CD4-positive, CD25-positive, alpha-beta regulatory T cell (primary cell): Measurements from ENCODE around the gene ZFP36L1. TPM values are rescaled to one million over a fixed set of nuclear protein-coding genes. Genes with fewer than 3 reads are reported as not detected.

Experiments
- ATAC-seq, 2 donors: fragments of 150-1000 bp; cut with Tn5 transposase; one replicate each; pipeline ENCODE4 v1.10.0; 2021; ENCODE audit warnings: low read depth in 2 of 2, moderate number of reproducible peaks in 2 of 2, moderate library complexity in 1 of 2
- DNase-seq, 3 donors: peaks; one replicate each; pipeline versions ENCODE4 v3.0.0 to v3.0.0-alpha.2; 2012 to 2022; ENCODE audit warnings: mixed read lengths in 1 of 3
- H3K27ac ChIP-seq: one replicate; pipeline ENCODE4 v1.7.0; 2013; ENCODE audit warnings: mild to moderate bottlenecking, low read length; ENCODE audit not compliant: insufficient read depth, poor library complexity, severe bottlenecking
- H3K27me3 ChIP-seq: one replicate; pipeline ENCODE4 v1.7.0; 2013; ENCODE audit warnings: low read length; ENCODE audit not compliant: control insufficient read depth, insufficient read depth
- H3K36me3 ChIP-seq: one replicate; pipeline ENCODE4 v1.7.0; 2013; ENCODE audit warnings: mild to moderate bottlenecking, low read length, moderate library complexity; ENCODE audit not compliant: control insufficient read depth, insufficient read depth
- H3K4me1 ChIP-seq: 2 replicates; pipeline ENCODE4 v1.7.0; 2013; ENCODE audit warnings: mild to moderate bottlenecking, low read length; ENCODE audit not compliant: insufficient read depth, control insufficient read depth, poor library complexity, severe bottlenecking
- H3K4me3 ChIP-seq: one replicate; pipeline ENCODE4 v1.7.0; 2013; ENCODE audit warnings: low read depth, mild to moderate bottlenecking, low read length, moderate library complexity
- H3K9me3 ChIP-seq, 2 experiments: 1 replicate in 1 of 2; 2 replicates in 1 of 2; pipeline ENCODE4 v1.7.0; 2013; ENCODE audit warnings: low read length in 2 of 2, mild to moderate bottlenecking in 1 of 2, moderate library complexity in 1 of 2; ENCODE audit not compliant: control insufficient read depth in 2 of 2
- H3K27ac Mint-ChIP-seq, 3 donors: one replicate each; pipeline ENCODE4 v1.8.0; 2020 to 2022; ENCODE audit warnings: mild to moderate bottlenecking in 3 of 3, mixed read lengths in 3 of 3, moderate library complexity in 2 of 3
- H3K27me3 Mint-ChIP-seq: one replicate; pipeline ENCODE4 v1.8.0; 2022; ENCODE audit warnings: mild to moderate bottlenecking, mixed read lengths
- H3K36me3 Mint-ChIP-seq: one replicate; pipeline ENCODE4 v1.8.0; 2020; ENCODE audit warnings: mixed read lengths
- H3K4me1 Mint-ChIP-seq, 4 donors: one replicate each; pipeline ENCODE4 v1.8.0; 2020 to 2022; ENCODE audit warnings: mixed read lengths in 4 of 4, mild to moderate bottlenecking in 1 of 4
- H3K4me3 Mint-ChIP-seq, 4 donors: one replicate each; pipeline ENCODE4 v1.8.0; 2020 to 2022; ENCODE audit warnings: mild to moderate bottlenecking in 4 of 4, mixed read lengths in 4 of 4, moderate library complexity in 3 of 4
- H3K9me3 Mint-ChIP-seq, 7 donors: one replicate each; pipeline ENCODE4 v1.8.0; 2020 to 2022; ENCODE audit warnings: mixed read lengths in 7 of 7, mild to moderate bottlenecking in 3 of 7, moderate library complexity in 2 of 7
- polyA plus RNA-seq, 4 donors: library from polyadenylated mRNA; unstranded; fragments of 300-500 nt; fragmentation: Illumina TruSeq; gene quantifications; one replicate each; pipeline ENCODE4 v1.2.3, GENCODE V29; 2021
- total RNA-seq: library from RNA; stranded (reverse); gene quantifications from one replicate; pipeline ENCODE4 v1.2.3, GENCODE V29; 2022

The ZFP36L1 gene
- total and polyA plus RNA-seq, 5 donors from 2014 or later: 78.5 to 200 (median 114) TPM

DNA sequence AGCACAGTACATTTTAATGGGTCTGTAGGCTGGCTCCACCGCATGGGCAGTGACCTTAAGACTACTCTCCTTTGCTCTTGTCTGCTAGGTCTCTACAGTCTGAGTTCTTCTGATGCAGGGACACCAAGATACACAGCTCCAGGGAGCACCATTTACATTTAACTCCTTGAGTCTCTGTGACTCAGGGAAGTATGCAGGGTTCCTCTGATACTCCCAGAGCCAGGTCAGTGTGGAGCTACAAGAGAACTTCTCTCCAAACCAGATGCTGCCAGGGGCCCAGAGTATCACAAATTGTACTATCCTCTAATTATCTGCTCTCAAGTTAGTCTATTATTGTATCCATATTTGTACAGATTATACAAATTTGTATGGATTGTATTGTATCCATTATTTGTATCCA is 15.2 kb downstream of the ZFP36L1 start:
- peaks cover 89% of the 10 kb centered on the region for H3K4me1 ChIP-seq
- Mint-ChIP-seq H3K27ac (peak overlapping the region; percentile 80 to 99 (median 89)), H3K4me3 (peak overlapping the region in 3 of 4 donors; percentile 84 to 98 (median 91)), H3K9me3 (peaks cover 0 to 2% (median 0%) of the 10 kb centered on the region in 7 donors), H3K36me3 (no peaks in the 10 kb centered on the region), H3K4me1 (peaks cover 38 to 96% (median 70%) of the 10 kb centered on the region in 4 donors), H3K27me3 (no peaks in the 10 kb centered on the region)
- peak overlapping the region; percentile 88 for H3K4me3 ChIP-seq
- H3K27me3 ChIP-seq: no peaks in the 10 kb centered on the region
- peak overlapping the region; percentile 99 for H3K27ac ChIP-seq
- no peak for ATAC-seq
- no peak for DNase-seq
- no peaks in the 10 kb centered on the region for H3K36me3 ChIP-seq
- no peaks in the 10 kb centered on the region for H3K9me3 ChIP-seq

DNA sequence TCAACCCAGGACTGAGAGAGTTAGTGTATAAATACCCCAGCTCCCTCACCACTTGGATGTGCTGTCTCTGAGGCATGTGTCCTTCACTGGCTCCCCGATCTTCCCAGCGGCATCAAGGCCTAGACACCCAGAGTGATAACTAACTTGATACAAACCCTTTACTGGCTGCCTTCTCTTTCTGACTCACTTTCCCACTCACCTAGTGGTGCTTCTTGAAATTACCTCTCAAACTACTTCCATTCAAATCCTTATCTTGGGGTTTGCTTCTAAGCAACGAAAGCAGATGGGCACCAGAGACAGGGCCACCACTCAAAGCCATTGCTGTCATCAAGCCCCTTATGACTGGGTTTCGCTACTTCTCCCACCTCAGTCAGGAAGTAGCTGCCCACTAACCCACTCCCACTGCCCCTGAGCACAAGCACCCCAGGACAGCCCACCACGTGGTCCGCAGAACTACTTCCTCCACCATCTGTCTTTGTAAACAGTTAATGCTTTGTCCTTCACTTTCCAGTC is 17.2 kb downstream of the ZFP36L1 start:
- Histone ChIP-seq H3K36me3 (no peaks in the 10 kb centered on the region), H3K4me3 (peak overlapping the region; percentile 3), H3K27ac (no peak overlapping the region), H3K9me3 (no peaks in the 10 kb centered on the region), H3K4me1 (peaks cover 89% of the 10 kb centered on the region), H3K27me3 (no peaks in the 10 kb centered on the region)
- Mint-ChIP-seq H3K4me1 (peaks cover 44 to 95% (median 67%) of the 10 kb centered on the region in 4 donors), H3K9me3 (peaks cover 0 to 2% (median 0%) of the 10 kb centered on the region in 7 donors), H3K36me3 (no peaks in the 10 kb centered on the region), H3K4me3 (peak overlapping the region in 3 of 4 donors; percentile 31 to 54 (median 39)), H3K27ac (peak overlapping the region in 2 of 3 donors; percentile 84 to 89), H3K27me3 (no peaks in the 10 kb centered on the region)
- ATAC-seq (no peak), DNase-seq (peak in 1 of 3 donors; percentile 50)

DNA sequence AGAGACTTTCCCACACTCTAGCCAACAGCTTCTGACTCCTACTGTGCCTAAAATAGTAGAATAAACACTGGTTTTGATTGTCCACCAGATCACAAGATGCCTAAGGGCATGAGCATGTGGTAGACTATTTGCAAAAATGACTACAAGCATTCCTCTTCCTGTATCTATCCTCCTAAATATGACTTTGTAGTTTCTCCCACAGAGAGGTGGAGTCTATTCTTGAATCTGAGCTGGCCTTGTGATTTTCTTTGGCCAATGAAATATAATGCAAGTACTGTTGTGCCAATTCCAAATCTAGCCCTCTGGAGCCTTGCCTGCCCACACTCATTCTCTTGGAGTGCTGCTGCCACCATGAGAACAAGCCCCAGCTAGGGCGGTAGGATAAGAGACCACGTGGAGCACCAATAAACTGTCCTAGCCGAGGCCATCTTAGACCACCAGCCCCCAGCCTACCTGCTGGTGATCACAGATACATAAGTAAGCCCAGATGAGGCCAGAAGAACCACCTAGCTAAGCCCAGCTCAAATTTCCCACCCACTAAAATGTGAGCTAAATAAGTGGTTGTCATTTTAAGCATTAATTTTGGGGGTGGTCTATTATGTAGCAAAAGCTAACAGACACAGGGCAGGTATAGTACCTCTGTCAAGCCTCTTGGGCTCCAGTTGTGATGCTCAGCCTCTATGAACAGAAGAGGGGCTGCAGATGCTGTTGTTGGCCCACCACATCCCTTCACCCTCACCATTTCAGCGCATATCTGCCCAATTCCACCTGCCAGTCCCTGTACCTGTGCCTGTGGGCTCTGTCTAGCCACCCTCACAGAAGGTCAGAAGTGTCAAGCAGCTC is 17.9 kb downstream of the ZFP36L1 start:
- peak overlapping the region; percentile 23 for H3K4me3 ChIP-seq

DNA sequence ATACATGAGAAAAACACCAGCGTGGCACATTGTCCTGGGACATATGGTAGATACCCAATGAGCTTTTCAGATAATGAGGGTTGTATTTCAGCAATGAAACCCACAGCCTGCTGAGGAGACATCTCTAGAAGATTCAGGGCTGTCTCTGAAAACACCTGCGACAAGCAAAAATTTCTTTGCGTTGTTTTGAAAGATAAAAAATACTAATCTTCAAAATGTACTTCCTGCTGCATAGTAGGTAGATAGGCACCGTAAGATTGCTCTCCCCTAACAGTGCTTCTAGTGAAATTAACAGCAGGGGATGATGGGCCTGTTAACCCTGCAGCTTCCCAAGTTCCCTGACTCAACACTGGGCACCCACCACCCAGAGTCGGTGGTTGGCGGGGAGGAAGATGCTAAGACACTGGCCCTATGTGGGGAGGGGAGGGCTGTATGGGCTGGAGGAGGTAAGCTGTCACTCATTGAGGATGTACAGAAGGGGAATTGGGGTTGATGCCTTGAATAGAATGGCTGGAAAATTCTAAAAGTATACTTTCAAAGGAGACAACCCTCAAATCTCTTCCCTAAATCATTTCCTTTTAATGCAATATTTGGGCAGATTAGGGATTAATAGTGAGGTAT is 20.0 kb downstream of the ZFP36L1 start:
- Mint-ChIP-seq H3K27me3 (no peaks in the 10 kb centered on the region), H3K9me3 (peaks cover 0 to 2% (median 0%) of the 10 kb centered on the region in 7 donors), H3K27ac (peak overlapping the region; percentile 86 to 100 (median 97)), H3K4me1 (peaks cover 29 to 82% (median 51%) of the 10 kb centered on the region in 4 donors), H3K4me3 (peak overlapping the region; percentile 56 to 81 (median 77)), H3K36me3 (no peaks in the 10 kb centered on the region)
- Histone ChIP-seq H3K27me3 (no peaks in the 10 kb centered on the region), H3K27ac (peak overlapping the region; percentile 82), H3K9me3 (no peaks in the 10 kb centered on the region), H3K4me1 (peaks cover 67% of the 10 kb centered on the region), H3K4me3 (peak overlapping the region; percentile 52), H3K36me3 (no peaks in the 10 kb centered on the region)
- ATAC-seq: peak; percentile 72 to 77
- DNase-seq: peak in 2 of 3 donors; percentile 60 to 68

More for the DNA sequence above, 17.9 kb downstream of the ZFP36L1 start:
- H3K27ac Mint-ChIP-seq: peak overlapping the region in 2 of 3 donors; percentile 84 to 89
- H3K4me1 ChIP-seq: peaks cover 87% of the 10 kb centered on the region
- no peaks in the 10 kb centered on the region for H3K27me3 ChIP-seq
- no peak for DNase-seq
- no peak for ATAC-seq
- peaks cover 42 to 95% (median 67%) of the 10 kb centered on the region in 4 donors for H3K4me1 Mint-ChIP-seq
- no peaks in the 10 kb centered on the region for H3K9me3 ChIP-seq
- H3K27ac ChIP-seq: no peak overlapping the region
- peak overlapping the region in 3 of 4 donors; percentile 39 to 54 (median 44) for H3K4me3 Mint-ChIP-seq
- H3K36me3 ChIP-seq: no peaks in the 10 kb centered on the region
- H3K36me3 Mint-ChIP-seq: no peaks in the 10 kb centered on the region
- no peaks in the 10 kb centered on the region for H3K27me3 Mint-ChIP-seq
- peaks cover 0 to 2% (median 0%) of the 10 kb centered on the region in 7 donors for H3K9me3 Mint-ChIP-seq

DNA sequence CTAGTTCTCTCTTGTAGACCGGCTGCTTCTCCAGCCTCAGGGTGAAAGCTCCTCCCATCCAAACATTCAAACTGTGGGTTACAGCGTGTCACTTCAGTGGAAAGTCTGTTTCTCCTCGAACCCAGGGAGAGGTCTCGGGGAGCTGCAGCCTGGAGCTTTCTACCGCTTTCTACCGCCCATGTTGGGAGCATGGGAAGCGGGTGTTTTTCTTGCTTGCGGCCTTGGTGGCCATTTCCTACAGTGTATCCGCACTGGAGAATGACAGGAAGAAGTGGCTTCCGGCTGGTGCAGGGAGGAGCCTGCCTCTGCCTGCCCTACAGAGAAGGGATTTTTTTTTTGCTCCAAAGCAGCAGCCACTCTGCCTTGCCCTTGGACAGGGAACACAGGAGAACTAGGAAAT is 21.2 kb downstream of the ZFP36L1 start:
- Histone ChIP-seq H3K4me3 (peak overlapping the region; percentile 29), H3K27ac (peak overlapping the region; percentile 82), H3K36me3 (no peaks in the 10 kb centered on the region), H3K9me3 (no peaks in the 10 kb centered on the region), H3K27me3 (no peaks in the 10 kb centered on the region), H3K4me1 (peaks cover 59% of the 10 kb centered on the region)
- H3K9me3 Mint-ChIP-seq: peaks cover 0 to 2% (median 0%) of the 10 kb centered on the region in 7 donors
- H3K4me1 Mint-ChIP-seq: peaks cover 26 to 84% (median 50%) of the 10 kb centered on the region in 4 donors
- peak overlapping the region in 3 of 4 donors; percentile 50 to 76 (median 67) for H3K4me3 Mint-ChIP-seq
- DNase-seq: peak in 1 of 3 donors; percentile 60
- peak in 1 of 2 donors; percentile 44 for ATAC-seq
- H3K36me3 Mint-ChIP-seq: no peaks in the 10 kb centered on the region
- H3K27me3 Mint-ChIP-seq: no peaks in the 10 kb centered on the region
- peak overlapping the region; percentile 86 to 94 (median 93) for H3K27ac Mint-ChIP-seq

DNA sequence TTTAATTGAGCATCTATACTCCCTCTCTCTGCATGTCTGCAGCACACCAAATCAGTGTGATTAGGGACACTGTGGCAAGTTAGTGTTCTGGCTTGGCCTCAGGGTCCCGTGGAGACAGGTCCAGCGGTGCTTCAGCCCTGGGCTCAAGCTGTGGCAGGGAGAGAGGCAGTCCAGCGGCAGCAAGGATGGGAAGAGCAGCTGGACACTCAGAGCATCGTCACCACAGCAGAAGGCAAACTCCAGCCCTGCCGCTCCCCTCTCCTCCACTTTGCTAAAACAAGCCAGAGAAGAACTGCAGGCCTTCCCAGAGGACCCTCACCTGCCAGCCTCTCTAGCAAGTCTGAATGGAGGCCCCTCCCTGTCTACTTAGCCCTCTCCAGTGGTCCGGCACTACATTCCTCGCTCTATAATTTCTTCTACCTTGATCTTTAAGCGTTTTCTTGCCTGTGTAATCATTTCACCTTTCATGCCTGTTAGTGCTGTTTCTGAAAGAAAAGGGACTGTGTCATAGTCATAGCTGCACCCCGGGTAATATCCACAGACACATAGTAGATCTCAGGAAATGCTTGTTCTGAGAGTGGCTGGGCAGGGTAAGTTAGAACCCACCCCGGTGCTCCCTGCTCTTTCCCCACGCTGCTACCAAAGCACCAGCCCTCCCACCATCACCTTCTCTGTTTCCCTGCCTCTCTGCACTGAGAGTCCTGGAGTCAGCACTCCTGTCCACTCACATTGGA is 22.1 kb downstream of the ZFP36L1 start:
- DNase-seq (peak in 1 of 3 donors; percentile 24), ATAC-seq (no peak)
- peaks cover 25 to 84% (median 53%) of the 10 kb centered on the region in 4 donors for H3K4me1 Mint-ChIP-seq
- peaks cover 0 to 2% (median 0%) of the 10 kb centered on the region in 7 donors for H3K9me3 Mint-ChIP-seq
- no peaks in the 10 kb centered on the region for H3K27me3 Mint-ChIP-seq
- H3K4me3 Mint-ChIP-seq: peak overlapping the region in 3 of 4 donors; percentile 16 to 76 (median 67)
- Histone ChIP-seq H3K9me3 (no peaks in the 10 kb centered on the region), H3K36me3 (no peaks in the 10 kb centered on the region), H3K27ac (peak overlapping the region; percentile 82), H3K4me1 (peaks cover 51% of the 10 kb centered on the region), H3K27me3 (no peaks in the 10 kb centered on the region), H3K4me3 (peak overlapping the region; percentile 29)
- H3K27ac Mint-ChIP-seq: peak overlapping the region; percentile 86 to 94 (median 93)
- no peaks in the 10 kb centered on the region for H3K36me3 Mint-ChIP-seq

DNA sequence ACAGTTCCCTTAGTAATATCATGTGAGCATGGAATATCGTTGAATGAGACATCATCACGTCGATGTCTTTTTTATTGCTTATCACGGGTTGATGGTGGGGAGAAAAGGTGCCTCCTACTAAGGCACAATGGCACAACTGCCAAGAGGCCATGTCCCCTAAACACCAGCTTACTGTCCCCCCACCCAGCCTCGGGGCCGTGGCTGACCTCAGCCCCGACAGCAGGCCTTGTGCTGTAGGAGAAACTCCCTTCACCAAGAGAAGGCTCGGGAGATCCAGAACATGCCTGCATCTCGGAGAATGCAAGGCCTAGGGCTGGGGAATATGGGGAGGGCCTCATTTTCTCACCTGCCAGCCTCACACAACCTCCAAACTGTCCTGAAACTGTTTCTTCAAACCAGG is 22.8 kb downstream of the ZFP36L1 start:
- Mint-ChIP-seq H3K27me3 (no peaks in the 10 kb centered on the region), H3K4me3 (peak overlapping the region in 1 of 4 donors; percentile 20), H3K4me1 (peaks cover 21 to 82% (median 53%) of the 10 kb centered on the region in 4 donors), H3K9me3 (no peaks in the 10 kb centered on the region), H3K27ac (peak overlapping the region; percentile 86 to 94 (median 93)), H3K36me3 (no peaks in the 10 kb centered on the region)
- no peak for DNase-seq
- no peak for ATAC-seq
- Histone ChIP-seq H3K36me3 (no peaks in the 10 kb centered on the region), H3K4me1 (peaks cover 53% of the 10 kb centered on the region), H3K27me3 (no peaks in the 10 kb centered on the region), H3K4me3 (no peak overlapping the region), H3K9me3 (no peaks in the 10 kb centered on the region), H3K27ac (peak overlapping the region; percentile 5)
